ENCODE data around the gene PRICKLE4.

- no peak for TF ChIP-seq CTCF (conservative IDR thresholded peaks at IDR 0.05; ENCODE audit: low read length)
- TF ChIP-seq EZH2phosphoT487 (IDR thresholded peaks at IDR 0.05; ENCODE audit: borderline replicate concordance), result no peak
These were observed 24.2 kb upstream of the PRICKLE4 start for GRCh38 chr6:41756354-41756753.
